Endothelial cell of umbilical vein (primary cell): ENCODE data around the gene RNF169. TPM values are rescaled to one million over a fixed set of nuclear protein-coding genes. Genes with fewer than 3 reads are reported as not detected.

ENCODE experiments used
- BruUV-seq: library from RNA; stranded (reverse); fragments of 400-500 nt; replicated peaks from 2 replicates; lab custom pipeline; 2021; lab: Mats Ljungman, UMichigan
- CTCF ChIA-PET: fragments of 300-600, 350-600 bp; sonication (Branson Sonifier 250); formaldehyde crosslinking; loops from one replicate; lab custom pipeline; 2021; ENCODE audit warnings: antibody characterized with exemption, inconsistent platforms; lab: Charles Lee
- POLR2A ChIA-PET: fragments of 300-600, 350-600 bp; sonication (Branson Sonifier 250); formaldehyde crosslinking; loops from one replicate; lab custom pipeline; 2021; ENCODE audit warnings: antibody characterized with exemption, inconsistent platforms; lab: Charles Lee
- DNase-seq: peaks from one replicate; pipeline ENCODE4 v3.0.0-alpha.2; 2011; ENCODE audit warnings: low read depth, low spot score
- FAIRE-seq: peaks from 2 replicates; lab custom pipeline; 2011; peaks lifted over from hg19 to GRCh38; lab: Jason Lieb, UNC
- H2AFZ ChIP-seq: 2 replicates; pipeline ENCODE4 v1.6.0; 2012; ENCODE audit warnings: low read depth, low read length, control low read depth, inconsistent platforms
- H3K27ac ChIP-seq: 2 replicates; pipeline ENCODE4 v1.5.1; 2011; ENCODE audit warnings: low read depth, mild to moderate bottlenecking, control low read depth, low read length, moderate library complexity; ENCODE audit not compliant: insufficient read depth
- H3K27me3 ChIP-seq, 2 experiments: 2 replicates each; pipeline versions ENCODE4 v1.6.0 to v1.6.1; 2011; ENCODE audit warnings: low read length in 2 of 2, mixed read lengths in 1 of 2; ENCODE audit not compliant: control insufficient read depth in 2 of 2, insufficient read depth in 2 of 2
- H3K36me3 ChIP-seq, 2 experiments: 2 replicates in 1 of 2; 3 replicates in 1 of 2; pipeline ENCODE4 v1.5.1; 2011; ENCODE audit warnings: low read length in 2 of 2, mild to moderate bottlenecking in 1 of 2, moderate library complexity in 1 of 2; ENCODE audit not compliant: control insufficient read depth in 2 of 2, insufficient read depth in 2 of 2; ENCODE audit errors: extremely low read depth in 1 of 2
- H3K4me1 ChIP-seq: 3 replicates; pipeline ENCODE4 v1.5.1; 2011; ENCODE audit warnings: mild to moderate bottlenecking, low read length; ENCODE audit not compliant: control insufficient read depth, insufficient read depth; ENCODE audit errors: extremely low read depth
- H3K4me2 ChIP-seq: 2 replicates; pipeline ENCODE4 v1.6.1; 2011; ENCODE audit warnings: low read length, control low read depth, mixed read lengths; ENCODE audit not compliant: insufficient read depth
- H3K4me3 ChIP-seq, 3 experiments: fragments of 200-600 bp in 1 of 3; sonication (generic), shearing (Covaris generic) in 1 of 3; replicated peaks in 1 of 3; 2 replicates each; pipeline ENCODE4 v1.5.1; 2011 to 2016; ENCODE audit warnings: control low read depth in 3 of 3, low read length in 3 of 3, mild to moderate bottlenecking in 2 of 3, inconsistent platforms in 1 of 3, low read depth in 1 of 3, moderate library complexity in 1 of 3; ENCODE audit not compliant: insufficient read depth in 1 of 3
- H3K79me2 ChIP-seq: 2 replicates; pipeline ENCODE4 v1.6.0; 2012; ENCODE audit warnings: low read length, inconsistent platforms; ENCODE audit not compliant: control insufficient read depth, insufficient read depth
- H3K9ac ChIP-seq: replicated peaks from 2 replicates; pipeline ENCODE3; 2011; ENCODE audit warnings: low read length, control low read depth; ENCODE audit not compliant: insufficient read depth; ENCODE audit errors: extremely low read depth
- H3K9me1 ChIP-seq: replicated peaks from 3 replicates; pipeline ENCODE4 v1.6.0; 2011; ENCODE audit warnings: mild to moderate bottlenecking, low read length; ENCODE audit not compliant: control insufficient read depth, insufficient read depth; ENCODE audit errors: extremely low read depth
- H3K9me3 ChIP-seq: replicated peaks from 2 replicates; pipeline ENCODE4 v1.5.1; 2012; ENCODE audit warnings: low read length, inconsistent platforms; ENCODE audit not compliant: control insufficient read depth, insufficient read depth
- H4K20me1 ChIP-seq: replicated peaks from 2 replicates; pipeline ENCODE3; 2011; ENCODE audit warnings: mild to moderate bottlenecking, low read length; ENCODE audit not compliant: control insufficient read depth, insufficient read depth; ENCODE audit errors: extremely low read depth
- EZH2 ChIP-seq: IDR thresholded peaks from 2 replicates; pipeline ENCODE4 v1.6.1; 2012; ENCODE audit warnings: borderline replicate concordance, low read depth, mild to moderate bottlenecking, moderate library complexity, low read length, inconsistent platforms; ENCODE audit not compliant: severe bottlenecking
- FOS ChIP-seq: IDR thresholded peaks from 2 replicates; pipeline ENCODE4 v1.6.1; 2011; ENCODE audit warnings: mild to moderate bottlenecking, low read length, moderate library complexity, borderline replicate concordance; ENCODE audit not compliant: insufficient read depth
- GATA2 ChIP-seq: IDR thresholded peaks from 2 replicates; pipeline ENCODE4 v1.7.0; 2011; ENCODE audit warnings: low read depth, mild to moderate bottlenecking, moderate library complexity, mixed read lengths, low read length; ENCODE audit not compliant: insufficient read length, insufficient read depth
- MAX ChIP-seq: IDR thresholded peaks from 2 replicates; pipeline ENCODE4 v1.6.1; 2011; ENCODE audit not compliant: insufficient read depth, insufficient read length
- MYC ChIP-seq: IDR thresholded peaks from one replicate; pipeline ENCODE4 v1.6.1; 2011; ENCODE audit warnings: mild to moderate bottlenecking, low read depth, low read length
- POLR2A ChIP-seq: IDR thresholded peaks from 2 replicates; pipeline ENCODE4 v1.6.1; 2012; ENCODE audit warnings: low read depth, mild to moderate bottlenecking, control low read depth, low read length
- POLR2AphosphoS5 ChIP-seq: IDR thresholded peaks from 2 replicates; pipeline ENCODE4 v1.6.1; 2012; ENCODE audit warnings: low read depth, mild to moderate bottlenecking, control low read depth, low read length, moderate library complexity; ENCODE audit not compliant: insufficient read depth
- dilution Hi-C: fragments of 300-500 bp; cut with MboI; formaldehyde crosslinking; loops from one replicate; pipeline ENCODE4 v1.15.0; 2019; ENCODE audit warnings: low sequenced_read_pairs; ENCODE audit not compliant: extremely low pct_ligation_motif_present
- intact Hi-C: fragments of 100-400 bp; cut with micrococcal nuclease; formaldehyde crosslinking; loops from one replicate; pipeline ENCODE4 v1.10.0; 2022
- polyA plus RNA-seq, 4 experiments: library from polyadenylated mRNA; depleted of rRNA in 3 of 4; stranded (reverse) in 3 of 4; unstranded in 1 of 4; fragments of >200 nt; gene quantifications; 2 replicates each; pipeline versions ENCODE4 v1.2.1 to v1.2.3, GENCODE V29; 2011 to 2012; ENCODE audit warnings: missing spikeins in 1 of 4
- total RNA-seq: library from RNA; stranded (reverse); gene quantifications from 2 replicates; pipeline ENCODE4 v1.2.3, GENCODE V29; 2021
- TF ChIP-seq, protein P1 (sequence below), 2 donors: IDR thresholded peaks; 1 replicate in 1 of 2; 2 replicates in 1 of 2; pipeline ENCODE4 v1.5.1; 2011; ENCODE audit warnings: low read length in 2 of 2, mild to moderate bottlenecking in 2 of 2, moderate library complexity in 2 of 2, control low read depth in 1 of 2, inconsistent platforms in 1 of 2, low read depth in 1 of 2; ENCODE audit not compliant: insufficient read depth in 1 of 2; ENCODE audit errors: extremely low read depth in 1 of 2

Gene RNF169
- total and polyA plus RNA-seq, 2 donors (not counting 3 experiments of a cell fraction or from before 2014, with no cell fraction given), result 5.8 to 21.3 TPM

DNA sequence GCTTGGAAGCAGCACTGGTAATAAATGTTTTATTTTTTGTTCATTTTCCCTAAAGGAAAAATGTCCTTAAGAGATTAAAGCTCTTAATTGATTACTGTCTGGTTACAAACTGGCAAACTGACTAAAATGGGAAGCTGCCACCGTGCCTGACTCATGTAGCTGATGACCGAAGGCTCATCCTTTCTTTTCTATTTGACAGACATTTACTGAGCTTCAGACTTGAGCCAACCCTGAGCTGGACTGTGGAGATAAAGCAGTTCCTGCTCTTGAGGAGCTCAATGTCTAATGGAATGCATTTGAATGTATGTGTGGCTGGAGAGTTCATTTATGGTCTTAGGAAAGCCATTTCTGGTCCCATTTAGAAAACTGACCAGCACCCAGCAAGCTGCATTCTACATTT, 91.3 kb downstream of the RNF169 start:
- ChIA-PET CTCF (interaction anchor here (0.9 to 1.5 kb wide), 5 partner anchors 9 to 137 kb away, joined by 3 to 5 read pairs (median 4); no protein-coding TSS in a partner anchor), POLR2A (no interaction called here)

More for the DNA sequence above, 91.3 kb downstream of the RNF169 start:
- dilution Hi-C loops, result no loop called here
- Histone ChIP-seq H3K36me3 (peaks cover 10 to 27% of the 10 kb centered on the region in 2 experiments), H4K20me1 (no peaks in the 10 kb centered on the region), H3K4me3 (no peak overlapping the region), H2AFZ (no peak overlapping the region), H3K4me1 (peaks cover 23% of the 10 kb centered on the region), H3K9me1 (no peaks in the 10 kb centered on the region), H3K27me3 (no peaks in the 10 kb centered on the region), H3K4me2 (peak overlapping the region; percentile 11), H3K79me2 (no peaks in the 10 kb centered on the region), H3K9ac (no peak overlapping the region), H3K9me3 (no peaks in the 10 kb centered on the region), H3K27ac (peak overlapping the region; percentile 33)
- intact Hi-C loops, result loop anchor here (1.0 to 2.0 kb wide), 2 partner anchors 17 to 85 kb away; no protein-coding TSS in a partner anchor
- no TSS peak for BruUV-seq
- FAIRE-seq, result peak; percentile 75
- peak; percentile 58 for DNase-seq
- TF ChIP-seq POLR2A, result no peak
- TF ChIP-seq POLR2AphosphoS5, result no peak
- TF ChIP-seq GATA2, result no peak
- no peak for TF ChIP-seq MYC
- TF ChIP-seq, protein P1, sequence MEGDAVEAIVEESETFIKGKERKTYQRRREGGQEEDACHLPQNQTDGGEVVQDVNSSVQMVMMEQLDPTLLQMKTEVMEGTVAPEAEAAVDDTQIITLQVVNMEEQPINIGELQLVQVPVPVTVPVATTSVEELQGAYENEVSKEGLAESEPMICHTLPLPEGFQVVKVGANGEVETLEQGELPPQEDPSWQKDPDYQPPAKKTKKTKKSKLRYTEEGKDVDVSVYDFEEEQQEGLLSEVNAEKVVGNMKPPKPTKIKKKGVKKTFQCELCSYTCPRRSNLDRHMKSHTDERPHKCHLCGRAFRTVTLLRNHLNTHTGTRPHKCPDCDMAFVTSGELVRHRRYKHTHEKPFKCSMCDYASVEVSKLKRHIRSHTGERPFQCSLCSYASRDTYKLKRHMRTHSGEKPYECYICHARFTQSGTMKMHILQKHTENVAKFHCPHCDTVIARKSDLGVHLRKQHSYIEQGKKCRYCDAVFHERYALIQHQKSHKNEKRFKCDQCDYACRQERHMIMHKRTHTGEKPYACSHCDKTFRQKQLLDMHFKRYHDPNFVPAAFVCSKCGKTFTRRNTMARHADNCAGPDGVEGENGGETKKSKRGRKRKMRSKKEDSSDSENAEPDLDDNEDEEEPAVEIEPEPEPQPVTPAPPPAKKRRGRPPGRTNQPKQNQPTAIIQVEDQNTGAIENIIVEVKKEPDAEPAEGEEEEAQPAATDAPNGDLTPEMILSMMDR (IDR thresholded peaks at IDR 0.05; ENCODE audit: extremely low read depth in 1 of 2, insufficient read depth in 1 of 2, low read depth in 1 of 2, low read length in 2 of 2), result no peak
- no peak for TF ChIP-seq FOS
- TF ChIP-seq EZH2, result no peak
- TF ChIP-seq MAX, result no peak
